KMS-11 (cell line): ENCODE data around the gene LSM4.

Experiments used
- H2AFZ ChIP-seq: fragments of 200-600 bp; sonication (generic); 2 replicates; pipeline ENCODE4 v1.6.1; 2016; ENCODE audit warnings: antibody characterized with exemption, mixed run types, low read depth
- H3K27ac ChIP-seq: fragments of 200-600 bp; sonication (generic); 2 replicates; pipeline ENCODE4 v1.6.1; 2016; ENCODE audit warnings: mild to moderate bottlenecking, mixed run types
- H3K27me3 ChIP-seq: fragments of 200-600 bp; sonication (generic); 2 replicates; pipeline ENCODE4 v1.6.1; 2017; ENCODE audit warnings: mild to moderate bottlenecking, low read depth, mixed run types, moderate library complexity; ENCODE audit not compliant: insufficient read depth
- H3K36me3 ChIP-seq: fragments of 200-600 bp; sonication (generic); 2 replicates; pipeline ENCODE4 v1.6.1; 2017; ENCODE audit warnings: mild to moderate bottlenecking, mixed run types; ENCODE audit not compliant: insufficient read depth
- H3K4me1 ChIP-seq: fragments of 200-600 bp; sonication (generic); 2 replicates; pipeline ENCODE4 v1.6.1; 2016; ENCODE audit warnings: mild to moderate bottlenecking, low read depth, mixed run types; ENCODE audit not compliant: poor library complexity, severe bottlenecking
- H3K4me2 ChIP-seq: fragments of 200-600 bp; sonication (generic); 2 replicates; pipeline ENCODE4 v1.7.0; 2016; ENCODE audit warnings: mild to moderate bottlenecking, mixed run types
- H3K4me3 ChIP-seq: fragments of 200-600 bp; sonication (generic); IDR thresholded peaks from 2 replicates; pipeline ENCODE4 v1.6.1; 2017; ENCODE audit warnings: low read depth, low read length, mixed read lengths; ENCODE audit not compliant: insufficient read depth
- H3K79me2 ChIP-seq: fragments of 200-600 bp; sonication (generic); 2 replicates; pipeline ENCODE4 v1.6.1; 2016; ENCODE audit warnings: low read depth, mixed run types; ENCODE audit not compliant: insufficient read depth
- H3K9ac ChIP-seq: fragments of 200-600 bp; sonication (generic); 2 replicates; pipeline ENCODE4 v1.6.1; 2016; ENCODE audit warnings: mild to moderate bottlenecking, mixed run types
- H4K20me1 ChIP-seq: fragments of 200-600 bp; sonication (generic); 2 replicates; pipeline ENCODE4 v1.6.1; 2016; ENCODE audit warnings: mild to moderate bottlenecking, mixed run types; ENCODE audit not compliant: insufficient read depth
- TF ChIP-seq, protein P1 (sequence below): fragments of 200-600 bp; sonication (generic); conservative IDR thresholded peaks from 2 replicates; pipeline ENCODE4 v1.6.1; 2017; ENCODE audit warnings: low read depth, mild to moderate bottlenecking, antibody characterized with exemption, low read length, moderate library complexity, mixed read lengths

Gene LSM4

GRCh38 chr19:18342090-18342632 lies 19.3 kb upstream of the LSM4 start:
- Histone ChIP-seq H4K20me1 (no peaks in the 10 kb centered on the region), H3K4me1 (peaks cover 15% of the 10 kb centered on the region), H3K79me2 (no peaks in the 10 kb centered on the region), H3K27ac (no peak overlapping the region), H3K36me3 (no peaks in the 10 kb centered on the region), H3K9ac (no peak overlapping the region), H3K4me2 (no peak overlapping the region), H3K4me3 (no peak overlapping the region), H2AFZ (no peak overlapping the region), H3K27me3 (peaks cover 5% of the 10 kb centered on the region; the same call in 1 of the 2 replicates)
- TF ChIP-seq, protein P1, sequence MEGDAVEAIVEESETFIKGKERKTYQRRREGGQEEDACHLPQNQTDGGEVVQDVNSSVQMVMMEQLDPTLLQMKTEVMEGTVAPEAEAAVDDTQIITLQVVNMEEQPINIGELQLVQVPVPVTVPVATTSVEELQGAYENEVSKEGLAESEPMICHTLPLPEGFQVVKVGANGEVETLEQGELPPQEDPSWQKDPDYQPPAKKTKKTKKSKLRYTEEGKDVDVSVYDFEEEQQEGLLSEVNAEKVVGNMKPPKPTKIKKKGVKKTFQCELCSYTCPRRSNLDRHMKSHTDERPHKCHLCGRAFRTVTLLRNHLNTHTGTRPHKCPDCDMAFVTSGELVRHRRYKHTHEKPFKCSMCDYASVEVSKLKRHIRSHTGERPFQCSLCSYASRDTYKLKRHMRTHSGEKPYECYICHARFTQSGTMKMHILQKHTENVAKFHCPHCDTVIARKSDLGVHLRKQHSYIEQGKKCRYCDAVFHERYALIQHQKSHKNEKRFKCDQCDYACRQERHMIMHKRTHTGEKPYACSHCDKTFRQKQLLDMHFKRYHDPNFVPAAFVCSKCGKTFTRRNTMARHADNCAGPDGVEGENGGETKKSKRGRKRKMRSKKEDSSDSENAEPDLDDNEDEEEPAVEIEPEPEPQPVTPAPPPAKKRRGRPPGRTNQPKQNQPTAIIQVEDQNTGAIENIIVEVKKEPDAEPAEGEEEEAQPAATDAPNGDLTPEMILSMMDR: no peak

- Histone ChIP-seq H3K4me2 (peak overlapping the region; percentile 84), H3K27ac (no peak overlapping the region; the same call in 1 of the 2 replicates), H3K27me3 (peaks cover 3% of the 10 kb centered on the region; the same call in 1 of the 2 replicates), H2AFZ (peak overlapping the region; percentile 83), H3K79me2 (no peaks in the 10 kb centered on the region), H3K4me1 (peaks cover 15% of the 10 kb centered on the region), H3K4me3 (no peak overlapping the region), H3K9ac (peak overlapping the region; percentile 35; the same call in 1 of the 2 replicates), H3K36me3 (no peaks in the 10 kb centered on the region), H4K20me1 (no peaks in the 10 kb centered on the region)
- TF ChIP-seq, protein P1: no peak; the same call in 1 of the 2 replicates
Observed at GRCh38 chr19:18340990-18341868, 18.4 kb upstream of the LSM4 start.

GRCh38 chr19:18340190-18340989 lies 17.5 kb upstream of the LSM4 start, which contains the start of gene PGPEP1:
PGPEP1 (plus strand) TSS chr19:18340598; CDS start chr19:18340682, 84 bp downstream.
- Histone ChIP-seq H3K4me1 (peaks cover 15% of the 10 kb centered on the region), H3K79me2 (no peaks in the 10 kb centered on the region), H3K4me3 (peak within 1 kb of the TSS; percentile 51), H3K36me3 (no peaks in the 10 kb centered on the region), H4K20me1 (no peaks in the 10 kb centered on the region), H3K27ac (no peak within 1 kb of the TSS; the same call in 1 of the 2 replicates), H3K4me2 (peak within 1 kb of the TSS; percentile 84), H3K27me3 (peaks cover 3% of the 10 kb centered on the region; the same call in 1 of the 2 replicates), H2AFZ (peak within 1 kb of the TSS; percentile 83), H3K9ac (peak within 1 kb of the TSS; percentile 35; the same call in 1 of the 2 replicates)
- TF ChIP-seq, protein P1: no peak

DNA sequence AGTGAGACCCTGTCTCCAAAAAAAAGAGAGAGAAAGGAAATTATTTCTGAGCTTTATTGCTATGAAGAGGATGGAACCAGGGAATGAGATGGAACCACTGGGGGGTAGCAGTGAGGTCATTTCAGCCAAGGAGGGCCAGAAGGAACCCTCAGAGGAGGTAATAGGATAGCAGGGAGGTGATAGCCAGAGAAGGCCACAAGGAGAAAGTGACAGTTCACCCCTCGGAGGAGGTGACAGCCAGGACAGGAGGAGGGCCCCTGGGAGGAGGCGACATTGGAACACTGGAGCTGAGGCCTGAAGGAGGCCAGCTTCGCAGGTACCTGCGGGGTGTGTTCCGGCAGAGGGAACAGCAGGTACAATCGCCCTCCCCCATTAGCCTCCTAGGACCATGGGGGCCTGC lies 16.8 kb upstream of the LSM4 start:
- TF ChIP-seq, protein P1: peak; percentile 31; the same call in 1 of the 2 replicates
- H3K4me1 ChIP-seq: peaks cover 15% of the 10 kb centered on the region
- H3K27ac ChIP-seq: no peak overlapping the region
- H3K4me2 ChIP-seq: peak overlapping the region; percentile 84
- no peak overlapping the region; the same call in 1 of the 2 replicates for H3K9ac ChIP-seq
- H3K36me3 ChIP-seq: no peaks in the 10 kb centered on the region
- peaks cover 3% of the 10 kb centered on the region; the same call in 1 of the 2 replicates for H3K27me3 ChIP-seq
- H2AFZ ChIP-seq: peak overlapping the region; percentile 83; the same call in 1 of the 2 replicates
- H3K79me2 ChIP-seq: no peaks in the 10 kb centered on the region
- H3K4me3 ChIP-seq: peak overlapping the region; percentile 51
- H4K20me1 ChIP-seq: no peaks in the 10 kb centered on the region
